GM19023 (cell line): ENCODE data around the gene ACAP2.
"Not testable (repeated sequence)": the region's sequence is repeated elsewhere in the genome, so short reads cannot be mapped to it uniquely, and the experiment has no call there.

ENCODE experiments used
- ATAC-seq: cut with Tn5 transposase; IDR thresholded peaks from one replicate; pipeline ENCODE4 v1.9.1; 2021; ENCODE audit warnings: mild to moderate bottlenecking, moderate library complexity; ENCODE audit not compliant: unreplicated experiment

The ACAP2 gene

GRCh38 chr3:195443391-195443989, 670 bp upstream of the ACAP2 start:
- ATAC-seq: no peak

DNA sequence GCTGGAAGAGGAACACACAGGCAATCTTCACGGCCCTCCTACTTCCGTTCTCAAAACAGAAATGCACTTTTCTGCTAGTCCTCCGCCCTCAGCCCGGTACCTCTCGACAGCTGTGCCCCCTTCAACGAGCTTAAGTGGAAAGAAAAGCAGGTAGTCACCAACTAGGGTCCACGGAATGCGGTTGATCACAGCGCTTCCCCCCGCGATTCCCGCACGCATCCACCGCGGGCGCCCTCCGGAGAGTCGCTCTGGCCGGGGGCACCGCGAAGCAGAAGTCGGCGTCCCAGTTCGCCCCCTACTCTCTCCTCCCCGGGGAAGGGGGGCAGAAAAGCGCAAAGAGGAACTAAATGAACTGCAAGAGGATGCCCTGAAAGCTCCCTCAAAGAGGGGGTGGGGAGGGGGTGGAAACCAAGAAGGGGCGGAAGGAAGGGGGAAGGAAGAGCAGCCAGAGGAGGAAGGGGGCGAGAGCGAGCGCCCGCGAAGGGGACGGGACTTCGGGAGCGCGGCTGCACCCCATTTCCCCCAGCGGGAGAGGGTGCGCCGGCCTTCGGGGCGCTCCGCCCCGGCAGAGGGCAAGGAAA, 738 bp downstream of the ACAP2 start:
- peak; percentile 7 for ATAC-seq

- no peak for ATAC-seq
Measured at GRCh38 chr3:195441476-195441991, 1.3 kb downstream of the ACAP2 start.

GRCh38 chr3:195441051-195441450, 1.8 kb downstream of the ACAP2 start:
- no peak for ATAC-seq

- ATAC-seq: no peak
Measured at GRCh38 chr3:195440379-195440778, 2.4 kb downstream of the ACAP2 start.

GRCh38 chr3:195438371-195438770, 4.4 kb downstream of the ACAP2 start:
- ATAC-seq: no peak

DNA sequence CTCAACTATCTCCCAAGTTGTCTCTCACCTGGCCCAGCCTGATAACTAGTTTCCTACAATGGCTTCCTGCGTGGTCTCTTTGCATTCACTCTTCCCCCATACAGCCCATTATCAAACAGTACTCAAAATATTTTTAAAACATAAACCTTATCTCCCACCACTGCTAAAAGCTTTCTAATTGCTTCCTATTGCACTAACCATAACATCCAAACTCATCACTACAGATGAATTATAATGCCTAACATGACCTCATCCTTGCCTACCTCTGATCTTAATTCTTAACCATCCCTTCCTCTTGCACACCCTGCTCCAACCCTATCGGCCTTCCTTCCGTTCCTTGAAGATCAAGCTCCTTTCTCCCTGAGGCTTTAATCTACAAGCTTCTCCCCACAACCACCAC, 17.0 kb downstream of the ACAP2 start:
- ATAC-seq: no peak

DNA sequence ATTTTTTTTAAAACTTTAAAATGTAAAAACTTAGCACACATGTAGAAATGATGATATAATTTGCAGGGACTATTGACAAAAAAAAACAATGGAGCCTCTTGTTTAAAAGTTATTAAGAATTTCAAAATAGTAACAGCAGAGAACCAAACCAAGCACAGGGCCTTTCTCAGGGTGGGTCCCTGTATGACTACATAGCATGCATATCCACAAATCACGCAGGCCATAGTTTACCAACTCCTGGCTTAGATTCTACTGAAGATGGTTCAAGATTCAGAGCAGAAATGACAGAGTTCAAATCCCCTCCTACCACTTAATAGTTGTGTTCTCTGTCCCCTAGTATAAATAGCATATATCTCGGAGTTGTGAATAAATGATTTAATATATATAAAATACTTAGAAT, 19.0 kb downstream of the ACAP2 start:
- ATAC-seq: no peak

- ATAC-seq: no peak
Measured at GRCh38 chr3:195421400-195421799, 21.4 kb downstream of the ACAP2 start.

DNA sequence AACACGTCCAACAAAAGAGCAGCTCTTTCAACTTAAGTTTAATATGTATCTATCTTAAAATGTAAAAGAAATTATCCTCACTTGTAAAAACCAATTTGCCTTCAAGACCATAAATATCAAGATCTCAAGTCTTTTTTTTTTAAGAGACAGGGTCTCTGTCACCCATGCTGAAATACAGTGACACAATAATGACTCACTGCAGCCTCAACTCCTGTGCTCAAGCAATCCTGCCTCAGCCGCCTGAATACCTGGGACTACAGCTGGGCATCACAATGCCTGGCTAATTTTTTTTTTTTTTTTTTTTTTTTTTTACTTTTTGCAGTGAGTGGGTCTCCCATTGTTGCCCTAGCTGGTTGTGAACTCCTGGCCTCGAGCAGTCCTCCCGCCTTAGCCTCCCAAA, 26.0 kb downstream of the ACAP2 start:
- ATAC-seq: no peak

DNA sequence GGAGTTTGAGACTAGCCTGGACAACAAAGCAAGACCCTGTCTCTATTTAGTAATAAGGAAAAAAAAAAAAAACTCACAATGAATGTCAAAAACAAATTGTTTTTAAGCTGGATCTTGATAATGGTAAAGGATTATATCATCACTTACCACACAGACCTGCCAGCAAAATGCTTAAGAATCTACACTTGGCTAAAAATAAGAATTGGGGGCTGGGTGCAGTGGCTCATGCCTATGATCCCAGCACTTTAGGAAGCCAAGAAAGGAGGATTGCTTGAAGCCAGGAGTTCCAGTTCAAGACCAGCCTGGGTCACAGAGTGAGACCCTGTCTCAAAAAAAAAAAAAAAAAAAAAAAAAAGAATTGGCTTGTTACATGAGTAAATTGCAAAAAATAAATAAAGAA, 31.0 kb downstream of the ACAP2 start:
- ATAC-seq: no peak

DNA sequence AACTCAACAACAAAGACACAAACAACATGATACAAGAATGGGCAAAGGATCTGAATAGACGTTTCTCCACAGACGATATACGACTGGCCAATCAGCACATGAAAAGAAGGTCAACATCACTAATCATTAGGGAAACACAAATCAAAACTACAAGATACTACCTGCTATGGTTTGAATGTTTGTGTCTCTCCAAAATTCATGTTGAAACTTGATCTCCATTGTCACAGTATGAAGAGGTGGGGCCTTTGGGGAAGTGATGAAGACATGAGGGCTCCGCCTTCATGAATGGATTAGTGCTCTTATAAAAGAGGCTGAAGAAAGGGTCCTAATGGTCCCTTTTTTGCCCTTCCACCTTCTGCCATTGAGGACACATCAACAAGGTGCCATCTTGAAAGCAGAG, 32.3 kb downstream of the ACAP2 start:
- ATAC-seq: no peak

DNA sequence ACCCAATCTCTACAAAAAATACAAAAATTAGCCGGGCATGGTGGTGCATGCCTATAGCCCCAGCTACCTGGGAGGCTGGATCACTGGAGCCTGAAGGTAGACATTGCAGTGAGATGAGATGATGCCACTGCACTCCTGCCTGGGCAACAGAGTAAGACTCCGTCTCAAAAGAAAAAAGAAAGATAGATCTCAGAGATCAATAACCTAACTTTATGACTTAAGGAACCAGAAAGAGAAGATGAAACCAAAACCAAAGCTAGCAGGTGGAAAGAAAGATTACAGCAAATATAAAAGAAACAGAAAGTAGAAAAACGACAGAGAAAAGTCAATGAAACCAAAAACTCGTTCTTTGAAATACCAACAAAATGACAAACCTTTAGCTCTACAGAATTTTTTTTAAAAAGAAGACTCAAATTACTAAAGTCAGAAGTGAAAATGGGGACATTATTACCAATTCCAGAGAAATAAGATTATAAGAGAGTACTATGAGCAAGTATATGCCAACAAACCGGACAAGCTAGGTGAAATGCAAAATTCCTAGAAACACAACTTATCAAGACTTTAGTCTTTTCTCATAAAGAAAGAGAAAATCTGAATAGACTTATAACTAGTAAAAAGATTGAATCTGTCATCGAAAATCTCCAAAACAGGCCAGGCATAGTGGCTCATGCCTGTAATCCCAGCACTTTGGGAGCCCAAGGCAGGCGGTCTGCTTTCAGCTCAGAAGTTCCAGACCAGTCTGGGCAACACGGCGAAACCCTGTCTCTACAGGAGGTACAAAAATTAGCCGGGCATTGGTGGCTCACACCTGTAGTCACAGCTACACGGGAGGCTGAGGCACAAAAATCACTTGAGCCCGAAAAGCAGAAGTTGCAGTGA, 35.0 kb downstream of the ACAP2 start:
- no peak for ATAC-seq

DNA sequence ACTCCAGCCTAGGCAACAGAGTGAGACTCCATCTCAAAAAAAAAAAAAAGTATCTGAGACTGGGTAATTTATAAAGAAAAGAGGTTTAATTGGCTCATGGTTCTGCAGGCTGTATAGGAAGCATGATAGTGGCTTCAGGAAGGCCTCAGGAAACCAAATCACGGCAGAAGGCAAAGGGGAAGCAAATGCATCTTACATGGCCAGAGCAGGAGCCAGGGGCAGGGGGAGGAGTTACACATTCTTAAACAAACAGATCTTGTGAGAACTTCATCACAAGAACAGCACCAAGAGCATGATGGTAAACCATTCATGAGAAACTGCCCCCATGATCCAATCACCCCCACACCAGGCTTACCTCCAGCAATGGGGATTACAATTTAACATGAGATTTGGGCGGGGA, 37.2 kb downstream of the ACAP2 start:
- ATAC-seq: no peak

GRCh38 chr3:195403841-195404408, 38.9 kb downstream of the ACAP2 start:
- ATAC-seq: no peak

DNA sequence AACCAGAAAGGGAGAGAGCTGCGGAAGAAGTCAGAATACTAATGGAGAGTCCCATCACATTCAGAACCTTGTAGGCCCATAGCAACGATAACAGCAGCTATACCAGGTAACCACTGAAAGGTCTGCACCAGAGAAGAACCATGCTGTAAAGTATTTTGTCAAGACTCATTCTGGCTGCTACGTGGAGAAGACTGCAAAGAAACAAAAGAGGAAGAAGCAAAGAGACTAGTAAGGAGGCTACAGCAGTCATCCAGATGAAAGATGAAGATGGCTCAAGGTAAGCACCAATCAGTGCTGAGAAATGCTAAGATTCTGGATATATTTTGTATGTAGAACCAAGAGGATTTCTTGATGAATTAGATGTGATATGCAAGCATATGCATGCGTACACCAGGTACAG, 39.6 kb downstream of the ACAP2 start:
- ATAC-seq: no peak

GRCh38 chr3:195401943-195402342, 40.9 kb downstream of the ACAP2 start:
- ATAC-seq: no peak

GRCh38 chr3:195398460-195398859, 44.4 kb downstream of the ACAP2 start:
- not testable (repeated sequence) for ATAC-seq

DNA sequence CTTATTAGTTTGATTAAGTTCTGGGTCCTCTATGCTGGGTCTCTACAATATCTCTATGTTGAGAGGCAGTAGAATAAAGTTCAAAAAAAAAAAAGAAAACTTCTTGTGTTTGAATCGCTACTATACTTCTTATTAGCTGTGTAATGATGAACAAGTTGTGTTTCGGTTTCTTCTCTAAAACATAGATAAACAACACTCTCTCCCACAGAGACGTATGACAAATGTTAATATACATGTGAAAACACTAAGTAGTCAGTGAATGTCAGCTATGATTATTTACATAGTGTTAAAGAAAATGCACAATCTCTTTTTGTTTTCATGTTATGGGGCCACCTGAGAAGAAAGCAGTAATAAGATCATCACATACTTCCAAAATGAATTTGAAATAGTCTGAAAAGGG, 45.3 kb downstream of the ACAP2 start:
- no peak for ATAC-seq

DNA sequence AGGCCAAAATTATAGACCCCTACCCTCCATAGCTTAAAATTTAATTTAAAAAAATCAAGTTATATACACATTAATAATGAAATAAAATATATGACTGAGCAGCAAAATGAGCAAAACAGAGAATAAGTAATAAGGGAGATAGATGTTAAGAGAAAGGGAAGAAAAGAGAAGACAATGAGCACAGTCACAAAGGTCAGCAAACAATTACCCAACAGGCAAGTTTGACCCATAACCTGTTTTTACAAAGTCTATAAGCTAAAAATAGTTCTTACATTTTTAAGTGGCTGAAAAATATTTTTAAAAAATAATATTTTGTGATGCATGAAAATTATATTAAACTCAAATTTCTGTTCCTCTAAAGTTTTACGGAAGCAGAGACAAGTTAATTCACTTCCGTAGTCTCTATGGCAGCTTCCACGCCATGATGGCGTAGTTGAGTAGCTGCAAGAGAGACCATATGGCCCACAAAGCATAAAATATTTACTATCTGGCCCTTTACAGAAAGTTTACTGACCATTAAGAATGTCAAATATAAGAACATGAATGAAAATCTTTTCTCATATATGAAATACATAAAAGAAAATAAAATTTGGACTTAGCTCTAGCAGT, 47.5 kb downstream of the ACAP2 start:
- no peak for ATAC-seq

DNA sequence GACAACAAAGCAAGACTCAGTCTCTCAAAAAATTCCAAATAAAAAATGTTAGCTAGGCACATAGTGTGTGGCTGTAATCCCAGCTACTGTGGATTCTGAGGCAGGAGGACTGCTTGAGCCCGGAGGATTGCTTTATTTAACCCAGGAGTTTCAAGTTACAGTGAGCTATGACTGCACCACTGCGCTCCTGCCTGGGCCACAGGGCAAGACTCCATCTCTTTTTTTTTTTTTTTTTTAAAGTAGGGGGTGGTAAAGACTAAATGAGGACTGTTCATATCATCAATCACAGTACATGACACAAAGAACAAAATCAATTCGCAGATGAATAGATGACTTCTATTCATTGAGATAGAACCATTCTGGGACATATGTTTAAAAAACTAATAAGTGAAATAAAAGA, 48.1 kb downstream of the ACAP2 start:
- ATAC-seq: no peak
